ENCODE measurements around the gene PLCB2.

The PLCB2 gene

DNA sequence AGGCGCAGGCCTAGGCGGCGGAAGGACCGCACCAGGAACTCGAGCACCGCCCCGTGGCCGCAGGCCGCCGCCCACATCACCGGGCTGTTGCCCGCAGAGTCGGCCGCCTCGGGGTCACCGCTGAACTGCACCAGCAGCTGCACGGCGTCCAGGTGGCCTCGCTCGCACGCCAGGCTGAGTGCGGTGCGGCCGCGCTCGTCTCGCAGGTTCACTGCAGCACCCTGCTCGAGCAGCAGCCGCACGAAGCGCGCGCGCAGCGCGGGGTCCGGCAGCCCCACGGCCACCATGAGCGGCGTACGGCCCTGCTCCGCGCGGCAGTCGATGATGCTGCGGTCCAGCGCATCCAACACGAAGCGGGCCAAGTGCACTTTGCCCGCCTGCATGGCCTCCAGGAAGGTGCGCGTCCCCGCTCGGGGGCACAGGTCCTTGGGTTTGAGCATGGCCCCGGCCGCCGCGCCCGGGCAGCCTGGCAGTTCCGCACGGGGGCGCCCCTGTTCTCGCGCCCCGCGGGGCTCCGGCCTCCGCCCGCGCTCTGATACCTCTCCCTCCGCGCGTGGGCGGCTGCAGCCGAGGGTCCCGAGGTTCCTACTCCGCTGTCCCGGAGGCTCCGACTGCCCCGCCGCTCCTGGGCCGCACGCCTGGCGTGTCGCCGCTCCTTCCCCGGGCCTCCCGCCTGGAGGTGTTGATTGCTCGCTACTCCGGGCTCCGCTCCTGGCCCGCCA lies 25.4 kb downstream of the PLCB2 start:
- TF ChIP-seq TAF1 (IDR thresholded peaks at IDR 0.05; ENCODE audit: borderline replicate concordance, insufficient read depth, low read length) = no peak
- TF ChIP-seq FOXP2 (optimal IDR thresholded peaks at IDR 0.05; ENCODE audit: borderline replicate concordance, extremely low read depth, extremely low read length, insufficient read depth) = peak; percentile 31

DNA sequence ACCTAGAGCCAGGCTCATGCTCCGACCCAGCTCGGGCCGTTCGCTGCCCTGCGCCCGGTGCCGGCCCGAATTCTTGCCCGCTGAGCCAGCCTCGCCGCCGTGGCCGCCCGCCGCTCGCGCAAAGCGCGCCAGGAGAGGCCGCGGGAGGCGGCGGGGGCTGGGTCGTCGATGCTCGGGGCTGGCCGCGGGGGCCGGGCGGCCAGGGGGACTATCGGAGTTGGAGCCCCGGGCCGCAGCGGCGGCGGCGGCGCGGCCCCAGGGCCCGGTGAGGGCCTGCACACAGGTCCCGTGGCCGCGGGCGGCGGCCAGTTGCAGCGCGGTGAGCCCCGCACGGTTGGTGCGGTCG lies 26.0 kb downstream of the PLCB2 start:
- TF ChIP-seq, protein P1, sequence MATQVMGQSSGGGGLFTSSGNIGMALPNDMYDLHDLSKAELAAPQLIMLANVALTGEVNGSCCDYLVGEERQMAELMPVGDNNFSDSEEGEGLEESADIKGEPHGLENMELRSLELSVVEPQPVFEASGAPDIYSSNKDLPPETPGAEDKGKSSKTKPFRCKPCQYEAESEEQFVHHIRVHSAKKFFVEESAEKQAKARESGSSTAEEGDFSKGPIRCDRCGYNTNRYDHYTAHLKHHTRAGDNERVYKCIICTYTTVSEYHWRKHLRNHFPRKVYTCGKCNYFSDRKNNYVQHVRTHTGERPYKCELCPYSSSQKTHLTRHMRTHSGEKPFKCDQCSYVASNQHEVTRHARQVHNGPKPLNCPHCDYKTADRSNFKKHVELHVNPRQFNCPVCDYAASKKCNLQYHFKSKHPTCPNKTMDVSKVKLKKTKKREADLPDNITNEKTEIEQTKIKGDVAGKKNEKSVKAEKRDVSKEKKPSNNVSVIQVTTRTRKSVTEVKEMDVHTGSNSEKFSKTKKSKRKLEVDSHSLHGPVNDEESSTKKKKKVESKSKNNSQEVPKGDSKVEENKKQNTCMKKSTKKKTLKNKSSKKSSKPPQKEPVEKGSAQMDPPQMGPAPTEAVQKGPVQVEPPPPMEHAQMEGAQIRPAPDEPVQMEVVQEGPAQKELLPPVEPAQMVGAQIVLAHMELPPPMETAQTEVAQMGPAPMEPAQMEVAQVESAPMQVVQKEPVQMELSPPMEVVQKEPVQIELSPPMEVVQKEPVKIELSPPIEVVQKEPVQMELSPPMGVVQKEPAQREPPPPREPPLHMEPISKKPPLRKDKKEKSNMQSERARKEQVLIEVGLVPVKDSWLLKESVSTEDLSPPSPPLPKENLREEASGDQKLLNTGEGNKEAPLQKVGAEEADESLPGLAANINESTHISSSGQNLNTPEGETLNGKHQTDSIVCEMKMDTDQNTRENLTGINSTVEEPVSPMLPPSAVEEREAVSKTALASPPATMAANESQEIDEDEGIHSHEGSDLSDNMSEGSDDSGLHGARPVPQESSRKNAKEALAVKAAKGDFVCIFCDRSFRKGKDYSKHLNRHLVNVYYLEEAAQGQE (IDR thresholded peaks at IDR 0.05; ENCODE audit: insufficient read depth in 1 of 2, low read depth in 2 of 2, low read length in 2 of 2) = no peak
- TF ChIP-seq SIN3A (IDR thresholded peaks at IDR 0.05; ENCODE audit: borderline replicate concordance, insufficient read depth, low read length) (no peak), POLR2AphosphoS5 (IDR thresholded peaks at IDR 0.05; ENCODE audit: low read depth, low read length) (no peak), TAF1 (IDR thresholded peaks at IDR 0.05; ENCODE audit: borderline replicate concordance, insufficient read depth, low read length) (no peak), FOXP2 (optimal IDR thresholded peaks at IDR 0.05; ENCODE audit: borderline replicate concordance, extremely low read depth, extremely low read length, insufficient read depth) (no peak)

DNA sequence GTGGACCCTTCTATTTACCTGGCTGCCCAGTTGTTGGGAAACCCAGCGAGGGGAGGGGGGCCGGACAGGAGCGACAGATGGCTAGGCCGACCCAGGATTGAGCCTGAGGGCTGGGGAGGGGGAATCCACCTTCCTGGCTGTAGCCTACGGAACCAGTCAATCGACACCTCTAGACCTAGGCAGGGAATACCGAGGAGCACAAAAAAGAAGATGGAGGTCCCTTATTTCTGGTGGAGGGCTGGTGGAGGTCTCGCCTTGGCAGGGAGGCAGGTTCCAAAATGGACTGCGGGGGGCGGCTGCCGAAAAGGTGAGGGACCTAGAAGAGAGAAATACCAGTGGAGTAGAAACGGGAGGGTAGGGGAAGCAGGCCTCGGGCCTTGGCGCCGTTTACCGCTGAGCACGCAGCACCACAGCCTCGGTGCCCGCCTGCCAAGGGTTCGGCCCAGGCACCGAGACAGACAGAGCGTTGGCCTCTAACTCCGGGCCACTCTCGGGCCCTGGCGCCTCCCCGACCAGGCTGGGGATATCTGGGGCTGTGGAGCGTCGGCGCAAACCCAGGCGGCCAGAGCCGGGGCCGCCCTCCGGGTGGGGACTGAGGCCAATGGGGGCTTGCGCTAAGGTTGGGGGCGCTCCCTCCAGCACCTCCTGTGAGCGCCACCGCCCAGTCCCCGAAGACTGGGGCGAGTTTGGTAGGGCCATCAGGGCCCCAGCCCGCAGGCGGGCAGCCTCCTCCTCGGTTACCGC lies 26.5 kb downstream of the PLCB2 start:
- TF ChIP-seq, protein P1 (IDR thresholded peaks at IDR 0.05; ENCODE audit: insufficient read depth in 1 of 2, low read depth in 2 of 2, low read length in 2 of 2) = no peak
- TF ChIP-seq TAF1 (IDR thresholded peaks at IDR 0.05; ENCODE audit: borderline replicate concordance, insufficient read depth, low read length) = no peak
- no peak for TF ChIP-seq SIN3A (IDR thresholded peaks at IDR 0.05; ENCODE audit: borderline replicate concordance, insufficient read depth, low read length)

DNA sequence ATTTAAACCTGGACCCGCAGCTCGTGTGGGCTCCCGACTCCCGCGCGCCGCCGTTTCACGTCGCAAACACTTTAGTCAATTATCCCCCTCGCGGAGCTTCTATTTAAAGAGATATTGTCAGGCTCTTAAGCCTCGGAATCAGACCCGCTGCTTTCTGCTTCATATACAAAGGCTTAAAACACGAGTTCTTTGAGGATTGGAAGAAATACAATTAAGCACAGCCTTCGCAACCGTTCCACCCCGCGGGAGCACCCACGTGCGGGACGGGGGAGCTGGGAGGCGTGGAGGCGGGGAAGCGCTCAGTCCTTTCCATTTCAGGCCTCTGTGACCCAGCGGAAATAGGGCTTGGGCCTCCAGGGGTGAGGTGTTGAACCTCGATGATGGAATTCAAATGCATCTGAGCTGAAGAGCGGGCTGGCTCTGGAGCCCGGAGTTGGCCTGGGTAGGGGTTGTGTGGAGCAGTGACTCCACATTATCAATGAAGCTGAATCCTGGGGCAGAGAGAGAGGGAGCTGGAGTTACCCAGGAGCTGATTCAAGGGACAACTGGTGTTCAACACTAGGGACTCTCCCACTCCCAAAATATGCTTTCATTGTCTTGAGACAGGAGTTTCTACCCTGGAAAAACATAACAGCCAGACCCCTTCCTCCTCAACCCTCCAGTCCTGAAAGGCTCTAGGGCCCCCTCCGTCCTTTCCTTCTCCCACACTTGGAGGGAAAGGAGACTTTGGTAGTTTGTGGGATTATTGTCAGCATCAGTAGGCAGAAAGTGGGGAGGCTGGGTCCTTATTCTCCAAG lies 27.3 kb downstream of the PLCB2 start:
- TF ChIP-seq TAF1 (IDR thresholded peaks at IDR 0.05; ENCODE audit: borderline replicate concordance, insufficient read depth, low read length) (no peak), POLR2AphosphoS5 (IDR thresholded peaks at IDR 0.05; ENCODE audit: low read depth, low read length) (no peak)

DNA sequence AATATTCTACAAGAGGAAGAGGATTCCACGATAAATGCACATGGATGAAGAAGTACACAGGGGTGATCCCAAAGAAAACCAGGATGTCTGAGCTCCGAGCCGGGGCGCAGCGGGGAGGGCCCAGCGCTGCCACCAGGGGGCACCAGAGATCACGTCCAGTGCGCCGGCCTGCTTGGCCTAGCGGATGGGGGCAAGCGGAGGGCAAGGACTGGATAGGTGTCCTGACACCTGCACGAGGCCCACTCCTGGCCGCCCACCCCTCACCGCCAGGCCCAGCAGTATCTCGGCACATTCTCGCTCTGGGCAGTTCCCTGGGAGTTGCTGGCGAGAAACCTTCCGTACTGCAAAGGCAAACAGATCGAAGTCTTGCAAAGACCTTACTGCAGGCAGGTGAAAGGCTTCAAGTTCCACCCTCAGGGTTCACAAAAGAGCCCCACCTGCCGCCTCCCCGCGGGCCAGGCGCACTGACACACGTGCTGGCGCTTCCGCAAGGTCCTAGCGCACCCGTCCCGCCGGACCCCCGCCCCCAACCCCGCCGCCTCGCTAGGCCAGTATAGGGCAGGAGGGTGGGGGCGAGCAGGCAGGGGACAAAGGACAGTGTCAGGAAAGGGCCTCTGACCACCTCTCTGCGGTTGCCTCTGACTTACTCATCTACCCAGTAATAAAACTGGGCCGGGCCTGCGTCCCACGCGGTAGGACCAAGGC lies 28.1 kb downstream of the PLCB2 start:
- TF ChIP-seq FOXP2 (optimal IDR thresholded peaks at IDR 0.05; ENCODE audit: borderline replicate concordance, extremely low read depth, extremely low read length, insufficient read depth) = peak; percentile 58
- no peak for TF ChIP-seq POLR2AphosphoS5 (IDR thresholded peaks at IDR 0.05; ENCODE audit: low read depth, low read length)

DNA sequence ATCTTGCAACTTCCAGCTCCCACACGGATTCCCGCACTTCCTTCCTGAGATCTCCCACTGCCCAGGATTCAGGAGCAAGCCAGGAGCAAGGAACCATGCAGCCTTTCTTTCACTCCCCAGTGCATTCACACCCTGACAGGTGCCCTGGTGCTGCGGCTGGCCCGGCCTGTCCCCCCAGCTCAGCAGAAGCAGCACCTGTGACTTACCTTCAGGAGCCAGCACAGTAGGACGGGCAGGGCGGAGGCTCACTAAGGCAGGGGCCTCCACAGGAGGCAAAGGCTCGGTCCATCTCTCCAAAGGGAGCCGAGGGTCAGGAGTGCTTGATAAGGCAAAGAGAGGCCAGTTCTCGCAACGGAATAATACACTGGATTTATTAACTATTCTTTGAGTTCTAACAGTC lies 29.7 kb downstream of the PLCB2 start:
- no peak for TF ChIP-seq POLR2AphosphoS5 (IDR thresholded peaks at IDR 0.05; ENCODE audit: low read depth, low read length)

DNA sequence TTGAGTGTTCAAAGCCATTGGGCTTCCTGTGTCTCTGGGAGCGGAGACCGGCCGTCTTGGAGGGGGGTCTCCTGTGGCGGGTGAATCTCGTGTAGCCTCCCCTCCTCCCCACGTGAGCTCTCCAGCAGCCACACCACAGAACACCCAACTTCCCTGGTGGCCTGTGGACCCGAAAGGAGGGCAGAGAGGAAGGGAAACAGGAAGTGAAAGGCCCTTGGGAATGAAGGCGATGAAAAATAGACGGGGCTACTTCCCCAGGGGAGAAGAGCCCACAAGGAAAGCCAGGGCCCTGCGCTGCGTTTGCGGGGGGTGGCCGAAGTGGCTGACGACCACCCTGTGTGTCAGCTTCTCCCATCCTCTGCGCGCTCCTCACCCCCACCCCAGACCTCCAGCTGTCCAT lies 30.3 kb downstream of the PLCB2 start:
- TF ChIP-seq, protein P1 (IDR thresholded peaks at IDR 0.05; ENCODE audit: insufficient read depth in 1 of 2, low read depth in 2 of 2, low read length in 2 of 2) = no peak
- no peak for TF ChIP-seq POLR2AphosphoS5 (IDR thresholded peaks at IDR 0.05; ENCODE audit: low read depth, low read length)
- TF ChIP-seq TAF1 (IDR thresholded peaks at IDR 0.05; ENCODE audit: borderline replicate concordance, insufficient read depth, low read length) = no peak
- no peak for TF ChIP-seq SIN3A (IDR thresholded peaks at IDR 0.05; ENCODE audit: borderline replicate concordance, insufficient read depth, low read length)
- no peak for TF ChIP-seq FOXP2 (optimal IDR thresholded peaks at IDR 0.05; ENCODE audit: borderline replicate concordance, extremely low read depth, extremely low read length, insufficient read depth)
